ENCODE results near the gene NKD1. TPM values are rescaled to one million over a fixed set of nuclear protein-coding genes. Genes with fewer than 3 reads are reported as not detected.

NKD1 gene
- total RNA-seq, 8 experiments from 2014 or later: 0.13 to 20.0 (median 1.2) TPM

- 0 to 100% (median 83%) methylated on average over 1 to 3 of the region's 3 CpGs; no CpG with 5 or more reads in 7 of the 10 experiments for WGBS, 10 experiments
- H3K4me1 ChIP-seq (replicated peaks in 1 of 2): no peaks in the 10 kb centered on the region
- in situ Hi-C loops (cut with MboI; ENCODE audit: low pct_unique_long_range_greater_than_20kb in 2 of 9, low sequenced_read_pairs in 9 of 9, unreplicated experiment in 9 of 9): no loop called here
Measured at GRCh38 chr16:50583211-50583610, 35.0 kb downstream of the NKD1 start.

DNA sequence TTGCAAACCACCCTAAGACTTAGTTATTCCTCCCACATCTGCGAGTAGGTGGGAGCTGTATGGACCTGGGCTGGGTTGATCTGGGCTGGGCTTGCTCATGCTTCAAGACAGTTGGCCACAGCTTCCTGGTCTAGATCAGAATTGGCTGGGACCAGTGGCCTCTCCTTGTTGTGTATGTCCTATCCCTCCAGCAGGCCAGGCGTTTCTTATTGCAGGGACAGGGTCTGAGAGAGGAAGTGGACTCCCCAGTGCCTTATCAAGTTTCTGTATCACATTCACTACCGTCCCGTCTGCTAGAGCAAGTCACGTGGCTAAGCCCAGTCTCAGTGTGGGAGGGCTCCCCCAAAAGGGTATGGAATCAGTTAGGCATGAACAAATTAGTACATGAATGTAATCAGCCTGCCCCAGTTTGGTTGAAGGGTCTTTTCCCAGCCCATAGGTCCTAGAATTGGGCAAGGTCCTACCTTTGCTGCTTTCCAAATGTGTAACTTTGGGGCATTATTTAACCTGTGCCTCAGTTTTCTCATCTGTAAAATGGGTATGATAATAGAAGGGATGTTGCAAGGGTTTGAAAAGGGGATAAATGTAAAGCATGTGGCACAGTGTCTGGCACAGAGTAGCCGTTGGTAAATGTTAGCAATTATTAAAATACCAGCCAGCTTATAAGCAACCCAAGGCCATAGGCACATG lies 36.0 kb downstream of the NKD1 start:
- no peak overlapping the region for H3K27ac ChIP-seq
- no peaks in the 10 kb centered on the region for H3K4me1 ChIP-seq (replicated peaks in 1 of 2)
- no peak overlapping the region for H3K4me3 ChIP-seq
- 33 to 94% (median 81%) methylated on average over 1 to 5 of the region's 6 CpGs; no CpG with 5 or more reads in 3 of the 10 experiments for WGBS, 10 experiments
- in situ Hi-C loops (cut with MboI; ENCODE audit: low pct_unique_long_range_greater_than_20kb in 2 of 9, low sequenced_read_pairs in 9 of 9, unreplicated experiment in 9 of 9): no loop called here
- no peak for ATAC-seq (replicated peaks in 6 of 8)

More at GRCh38 chr16:50583211-50583610, 35.0 kb downstream of the NKD1 start:
- no peak overlapping the region for H3K27ac ChIP-seq
- no peak for ATAC-seq (replicated peaks in 6 of 8)
- no peak overlapping the region for H3K4me3 ChIP-seq

DNA sequence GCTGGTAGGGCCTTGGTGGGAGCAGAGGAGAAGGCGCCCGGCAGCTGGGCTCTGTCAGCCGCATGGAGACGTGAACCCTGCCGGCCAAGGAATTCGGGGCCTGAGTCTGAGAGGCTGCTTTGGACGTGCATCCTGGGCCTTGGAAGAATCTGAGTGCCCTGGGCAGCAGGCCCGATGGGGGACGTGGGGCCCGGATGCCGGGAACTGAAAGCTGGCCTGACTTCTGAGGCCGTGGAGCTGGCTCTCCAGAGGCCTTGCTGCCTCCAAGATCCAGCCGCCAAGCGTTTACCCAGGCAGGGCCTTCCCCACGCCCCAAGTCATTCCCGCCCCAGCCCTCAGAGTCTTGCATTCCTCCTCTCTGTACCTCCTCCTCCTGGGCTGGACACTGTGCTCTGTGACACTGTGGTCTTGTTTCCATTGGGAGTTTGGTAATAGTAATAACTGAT lies 37.2 kb downstream of the NKD1 start:
- peak in 3 of 8 experiments; percentile 20 to 89 (median 86) for ATAC-seq (replicated peaks in 6 of 8)
- Histone ChIP-seq H3K27ac (no peak overlapping the region), H3K4me1 (replicated peaks in 1 of 2) (no peaks in the 10 kb centered on the region), H3K4me3 (no peak overlapping the region)
- in situ Hi-C loops (cut with MboI; ENCODE audit: low pct_unique_long_range_greater_than_20kb in 2 of 9, low sequenced_read_pairs in 9 of 9, unreplicated experiment in 9 of 9): no loop called here
- 40 to 100% methylated on average over 1 to 6 of the region's 16 CpGs; no CpG with 5 or more reads in 8 of the 10 experiments for WGBS, 10 experiments

- H3K4me1 ChIP-seq (replicated peaks in 1 of 2): peaks cover 8 to 9% of the 10 kb centered on the region in 2 donors
- 92 to 100% (median 100%) methylated on average over 1 to 2 of the region's 2 CpGs; no CpG with 5 or more reads in 7 of the 10 experiments for WGBS, 10 experiments
- ATAC-seq (replicated peaks in 6 of 8): no peak
- in situ Hi-C loops (cut with MboI; ENCODE audit: low pct_unique_long_range_greater_than_20kb in 2 of 9, low sequenced_read_pairs in 9 of 9, unreplicated experiment in 9 of 9): no loop called here
- H3K4me3 ChIP-seq: no peak overlapping the region
- no peak overlapping the region for H3K27ac ChIP-seq
Measured at GRCh38 chr16:50587543-50587942, 39.3 kb downstream of the NKD1 start.

DNA sequence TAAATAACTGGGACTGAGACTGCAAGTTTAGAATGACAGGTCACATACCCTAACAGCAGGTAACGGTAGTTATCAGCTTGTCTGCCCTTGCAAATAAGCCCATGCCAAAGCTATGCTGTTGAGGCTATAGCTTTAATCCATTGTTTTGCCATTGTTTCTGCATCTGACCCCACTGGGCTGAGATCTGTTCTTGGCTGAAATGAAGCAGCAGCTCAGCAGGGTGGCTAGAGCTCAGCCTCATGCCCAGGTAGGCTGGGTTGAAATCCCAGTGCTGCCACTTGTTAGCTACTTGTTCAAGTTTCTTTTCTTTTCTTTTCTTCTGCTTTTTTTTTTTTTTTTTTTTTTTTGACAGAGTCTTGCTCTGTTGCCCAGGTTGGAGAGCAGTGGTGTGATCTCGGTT lies 40.1 kb downstream of the NKD1 start:
- no peak overlapping the region for H3K27ac ChIP-seq
- no peak for ATAC-seq (replicated peaks in 6 of 8)
- H3K4me1 ChIP-seq (replicated peaks in 1 of 2): peaks cover 10 to 12% of the 10 kb centered on the region in 2 donors
- 25 to 100% (median 88%) methylated on average over 1 to 2 of the region's 2 CpGs; no CpG with 5 or more reads in 1 of the 10 experiments for WGBS, 10 experiments
- in situ Hi-C loops (cut with MboI; ENCODE audit: low pct_unique_long_range_greater_than_20kb in 2 of 9, low sequenced_read_pairs in 9 of 9, unreplicated experiment in 9 of 9): no loop called here
- no peak overlapping the region for H3K4me3 ChIP-seq

- Histone ChIP-seq H3K4me1 (replicated peaks in 1 of 2) (peaks cover 10 to 12% of the 10 kb centered on the region in 2 donors), H3K27ac (no peak overlapping the region), H3K4me3 (no peak overlapping the region)
- ATAC-seq (replicated peaks in 6 of 8): no peak
- in situ Hi-C loops (cut with MboI; ENCODE audit: low pct_unique_long_range_greater_than_20kb in 2 of 9, low sequenced_read_pairs in 9 of 9, unreplicated experiment in 9 of 9): no loop called here
- WGBS, 10 experiments: 43 to 100% (median 80%) methylated on average over 1 to 5 of the region's 6 CpGs; no CpG with 5 or more reads in 3 of the 10 experiments
Measured at GRCh38 chr16:50591209-50591608, 43.0 kb downstream of the NKD1 start.

GRCh38 chr16:50591800-50592771 lies 43.9 kb downstream of the NKD1 start:
- peak in 6 of 8 experiments; percentile 57 to 89 (median 87) for ATAC-seq (replicated peaks in 6 of 8)
- no peak overlapping the region for H3K4me3 ChIP-seq
- H3K27ac ChIP-seq: peak overlapping the region in 1 of 2 donors; percentile 31
- in situ Hi-C loops (cut with MboI; ENCODE audit: low pct_unique_long_range_greater_than_20kb in 2 of 9, low sequenced_read_pairs in 9 of 9, unreplicated experiment in 9 of 9): no loop called here
- WGBS, 10 experiments: 7 to 69% (median 46%) methylated on average over 4 to 12 of the region's 24 CpGs; no CpG with 5 or more reads in 3 of the 10 experiments
- peaks cover 10 to 12% of the 10 kb centered on the region in 2 donors for H3K4me1 ChIP-seq (replicated peaks in 1 of 2)

- H3K4me3 ChIP-seq: no peak overlapping the region
- 20 to 100% (median 90%) methylated on average over 1 to 6 of the region's 7 CpGs; no CpG with 5 or more reads in 4 of the 10 experiments for WGBS, 10 experiments
- H3K4me1 ChIP-seq (replicated peaks in 1 of 2): peaks cover 10 to 12% of the 10 kb centered on the region in 2 donors
- no peak overlapping the region for H3K27ac ChIP-seq
- in situ Hi-C loops (cut with MboI; ENCODE audit: low pct_unique_long_range_greater_than_20kb in 2 of 9, low sequenced_read_pairs in 9 of 9, unreplicated experiment in 9 of 9): no loop called here
- no peak for ATAC-seq (replicated peaks in 6 of 8)
Measured at GRCh38 chr16:50592996-50593395, 44.8 kb downstream of the NKD1 start.

- Histone ChIP-seq H3K4me1 (replicated peaks in 1 of 2) (peaks cover 10 to 12% of the 10 kb centered on the region in 2 donors), H3K4me3 (no peak overlapping the region), H3K27ac (no peak overlapping the region)
- peak in 1 of 8 experiments; percentile 29 for ATAC-seq (replicated peaks in 6 of 8)
- in situ Hi-C loops (cut with MboI; ENCODE audit: low pct_unique_long_range_greater_than_20kb in 2 of 9, low sequenced_read_pairs in 9 of 9, unreplicated experiment in 9 of 9): no loop called here
- WGBS, 10 experiments: 41 to 83% (median 60%) methylated on average over 1 to 5 of the region's 9 CpGs; no CpG with 5 or more reads in 2 of the 10 experiments
Measured at GRCh38 chr16:50593410-50594150, 45.4 kb downstream of the NKD1 start.

DNA sequence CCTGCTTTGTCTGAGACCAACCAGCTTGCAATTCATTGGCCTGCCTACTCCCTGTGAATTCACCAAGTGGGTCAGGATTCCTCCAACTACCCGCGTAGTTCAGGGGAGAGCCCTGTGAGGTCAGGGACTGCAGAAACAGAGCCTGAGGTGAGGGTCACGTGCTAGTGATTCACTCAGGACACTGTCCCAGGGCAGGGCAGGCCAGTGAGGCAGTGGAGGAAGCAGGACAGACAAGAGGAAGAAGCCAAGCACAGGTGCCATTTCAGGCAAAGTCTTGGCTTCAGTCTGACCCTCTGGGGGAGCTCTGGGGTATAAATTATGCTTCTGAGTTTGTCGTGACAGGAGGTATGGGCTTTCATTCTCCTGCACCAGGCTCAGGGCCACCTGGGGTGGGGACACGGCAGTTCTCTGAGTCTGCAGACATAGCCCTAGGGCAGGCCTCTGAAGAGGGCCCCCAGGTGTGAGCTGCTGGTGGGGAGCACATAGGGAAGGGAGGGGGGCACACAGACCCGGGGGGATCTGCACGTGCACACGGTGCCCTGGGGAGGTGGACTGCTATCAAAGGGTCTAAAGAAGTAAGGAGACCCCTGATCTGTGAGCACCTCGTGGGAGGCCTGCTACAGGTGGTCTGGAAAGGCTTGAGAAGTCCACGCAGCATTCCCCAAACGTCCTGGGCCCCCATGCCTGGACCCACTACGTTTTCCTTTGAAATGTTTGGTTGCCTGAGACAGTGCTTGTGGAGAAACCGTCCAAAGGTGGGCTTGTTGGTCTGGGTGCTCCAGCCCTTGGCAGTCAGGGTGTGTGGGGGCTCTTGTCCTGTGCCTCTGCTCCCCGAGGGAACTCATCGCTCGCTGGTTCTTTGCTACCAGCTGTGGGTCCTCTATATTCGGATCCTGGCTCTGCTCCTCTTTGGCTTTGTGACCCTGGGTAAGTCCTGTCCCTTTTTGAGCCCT lies 46.4 kb downstream of the NKD1 start:
- in situ Hi-C loops (cut with MboI; ENCODE audit: low pct_unique_long_range_greater_than_20kb in 2 of 9, low sequenced_read_pairs in 9 of 9, unreplicated experiment in 9 of 9): no loop called here
- WGBS, 10 experiments: 79 to 100% (median 85%) methylated on average over 1 to 6 of the region's 17 CpGs; no CpG with 5 or more reads in 4 of the 10 experiments
- ATAC-seq (replicated peaks in 6 of 8): peak in 1 of 8 experiments; percentile 45
- no peak overlapping the region for H3K27ac ChIP-seq
- no peak overlapping the region for H3K4me3 ChIP-seq
- H3K4me1 ChIP-seq (replicated peaks in 1 of 2): peaks cover 10 to 12% of the 10 kb centered on the region in 2 donors

- peak in 2 of 8 experiments; percentile 30 to 73 for ATAC-seq (replicated peaks in 6 of 8)
- in situ Hi-C loops (cut with MboI; ENCODE audit: low pct_unique_long_range_greater_than_20kb in 2 of 9, low sequenced_read_pairs in 9 of 9, unreplicated experiment in 9 of 9): no loop called here
- H3K27ac ChIP-seq: no peak overlapping the region
- peaks cover 10 to 12% of the 10 kb centered on the region in 2 donors for H3K4me1 ChIP-seq (replicated peaks in 1 of 2)
- no peak overlapping the region for H3K4me3 ChIP-seq
- WGBS, 10 experiments: 100% methylated on average over 1 of the region's 2 CpGs; no CpG with 5 or more reads in 9 of the 10 experiments
Measured at GRCh38 chr16:50595859-50596258, 47.7 kb downstream of the NKD1 start.

Data from motor neuron (in vitro differentiated cells).